ENCODE results near the gene PRKCA. TPM values are rescaled to one million over a fixed set of nuclear protein-coding genes. Genes with fewer than 3 reads are reported as not detected.

Gene PRKCA
- total RNA-seq, 3 donors from 2014 or later: 42.3 to 77.7 (median 56.3) TPM

DNA sequence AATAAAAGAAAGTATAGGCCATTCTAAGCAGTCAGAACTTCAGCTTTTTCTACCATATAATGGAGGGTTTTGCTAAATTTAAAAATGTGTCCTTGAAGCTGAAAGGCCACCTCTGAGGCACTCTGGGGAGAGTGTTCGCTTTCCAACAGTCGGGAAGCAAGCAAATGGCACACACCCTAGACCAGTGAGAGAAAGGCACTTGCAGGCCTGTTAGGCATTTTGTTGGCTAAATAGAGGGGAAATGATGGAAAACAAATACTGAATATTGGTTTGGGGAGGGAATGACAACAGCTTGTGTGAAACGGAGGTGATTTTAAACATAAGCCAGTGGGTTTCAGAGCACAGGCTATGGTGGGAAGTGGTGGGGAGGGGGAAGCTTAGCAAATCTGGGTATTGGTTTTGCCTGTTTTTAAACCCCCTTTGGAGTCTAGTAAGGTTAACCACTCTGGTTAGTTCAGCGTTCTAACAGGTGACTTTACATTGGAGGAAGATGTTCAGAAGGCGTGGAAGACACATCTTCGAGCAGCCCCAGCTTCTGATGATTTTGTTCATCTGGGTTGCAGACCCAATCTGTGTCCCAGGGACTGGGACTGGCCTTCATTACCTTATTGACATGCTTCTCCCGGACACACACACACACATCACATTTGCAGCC, 90.5 kb downstream of the PRKCA start:
- ATAC-seq (no peak), DNase-seq (no peak)
- Histone ChIP-seq H3K4me1 (ENCODE audit: low read depth) (peaks cover 4% of the 10 kb centered on the region), H3K4me3 (no peak overlapping the region), H3K36me3 (ENCODE audit: low read depth) (no peaks in the 10 kb centered on the region), H3K9me3 (no peaks in the 10 kb centered on the region)
- intact Hi-C loops (cut with DNase I, micrococcal nuclease): no loop called here
- TF ChIP-seq, protein P1, sequence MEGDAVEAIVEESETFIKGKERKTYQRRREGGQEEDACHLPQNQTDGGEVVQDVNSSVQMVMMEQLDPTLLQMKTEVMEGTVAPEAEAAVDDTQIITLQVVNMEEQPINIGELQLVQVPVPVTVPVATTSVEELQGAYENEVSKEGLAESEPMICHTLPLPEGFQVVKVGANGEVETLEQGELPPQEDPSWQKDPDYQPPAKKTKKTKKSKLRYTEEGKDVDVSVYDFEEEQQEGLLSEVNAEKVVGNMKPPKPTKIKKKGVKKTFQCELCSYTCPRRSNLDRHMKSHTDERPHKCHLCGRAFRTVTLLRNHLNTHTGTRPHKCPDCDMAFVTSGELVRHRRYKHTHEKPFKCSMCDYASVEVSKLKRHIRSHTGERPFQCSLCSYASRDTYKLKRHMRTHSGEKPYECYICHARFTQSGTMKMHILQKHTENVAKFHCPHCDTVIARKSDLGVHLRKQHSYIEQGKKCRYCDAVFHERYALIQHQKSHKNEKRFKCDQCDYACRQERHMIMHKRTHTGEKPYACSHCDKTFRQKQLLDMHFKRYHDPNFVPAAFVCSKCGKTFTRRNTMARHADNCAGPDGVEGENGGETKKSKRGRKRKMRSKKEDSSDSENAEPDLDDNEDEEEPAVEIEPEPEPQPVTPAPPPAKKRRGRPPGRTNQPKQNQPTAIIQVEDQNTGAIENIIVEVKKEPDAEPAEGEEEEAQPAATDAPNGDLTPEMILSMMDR (IDR thresholded peaks at IDR 0.05): no peak

- intact Hi-C loops (cut with DNase I, micrococcal nuclease): no loop called here
- DNase-seq (no peak), ATAC-seq (no peak)
- Histone ChIP-seq H3K4me3 (no peak overlapping the region), H3K4me1 (ENCODE audit: low read depth) (peaks cover 6% of the 10 kb centered on the region), H3K36me3 (ENCODE audit: low read depth) (no peaks in the 10 kb centered on the region), H3K9me3 (no peaks in the 10 kb centered on the region)
- TF ChIP-seq, protein P1 (IDR thresholded peaks at IDR 0.05): no peak
Observed at GRCh38 chr17:66395961-66396360, 93.5 kb downstream of the PRKCA start.

- DNase-seq (no peak), ATAC-seq (no peak)
- Histone ChIP-seq H3K36me3 (ENCODE audit: low read depth) (no peaks in the 10 kb centered on the region), H3K9me3 (no peaks in the 10 kb centered on the region), H3K4me1 (ENCODE audit: low read depth) (peaks cover 6% of the 10 kb centered on the region), H3K4me3 (no peak overlapping the region)
- TF ChIP-seq, protein P1 (IDR thresholded peaks at IDR 0.05): no peak
- intact Hi-C loops (cut with DNase I, micrococcal nuclease): no loop called here
Observed at GRCh38 chr17:66397486-66397885, 95.1 kb downstream of the PRKCA start.

- ATAC-seq: peak; percentile 75
- TF ChIP-seq, protein P1 (IDR thresholded peaks at IDR 0.05): no peak
- Histone ChIP-seq H3K36me3 (ENCODE audit: low read depth) (no peaks in the 10 kb centered on the region), H3K4me3 (no peak overlapping the region), H3K4me1 (ENCODE audit: low read depth) (peaks cover 6% of the 10 kb centered on the region), H3K9me3 (no peaks in the 10 kb centered on the region)
- peak in 1 of 3 donors; percentile 41 for DNase-seq
- intact Hi-C loops (cut with DNase I, micrococcal nuclease): no loop called here
Observed at GRCh38 chr17:66398059-66398458, 95.6 kb downstream of the PRKCA start.

GRCh38 chr17:66398617-66399016, 96.2 kb downstream of the PRKCA start:
- peaks cover 6% of the 10 kb centered on the region for H3K4me1 ChIP-seq (ENCODE audit: low read depth)
- no peak for DNase-seq
- no peaks in the 10 kb centered on the region for H3K36me3 ChIP-seq (ENCODE audit: low read depth)
- no peak overlapping the region for H3K4me3 ChIP-seq
- TF ChIP-seq, protein P1 (IDR thresholded peaks at IDR 0.05): no peak
- H3K9me3 ChIP-seq: no peaks in the 10 kb centered on the region
- intact Hi-C loops (cut with DNase I, micrococcal nuclease): no loop called here
- no peak for ATAC-seq
